DND-41 (cell line): ENCODE results near the gene PCNA.

Source experiments
- CTCF ChIP-seq: IDR thresholded peaks from 2 replicates; pipeline ENCODE4 v1.5.1; 2012; ENCODE audit warnings: borderline replicate concordance, low read length, moderate library complexity, mild to moderate bottlenecking; ENCODE audit not compliant: poor library complexity, severe bottlenecking; ENCODE audit errors: extremely low read depth
- EZH2 ChIP-seq: IDR thresholded peaks from 3 replicates; pipeline ENCODE4 v1.6.1; 2012; ENCODE audit warnings: borderline replicate concordance, low read depth, mild to moderate bottlenecking, moderate library complexity, low read length, inconsistent platforms; ENCODE audit not compliant: severe bottlenecking

- TF ChIP-seq CTCF: no peak
- no peak for TF ChIP-seq EZH2
Observed at GRCh38 chr20:5141615-5142014, 21.9 kb upstream of the PCNA start.
